GM21528 (cell line): ENCODE data around the gene RTP2.

Experiments used
- ATAC-seq: cut with Tn5 transposase; IDR thresholded peaks from one replicate; pipeline ENCODE4 v1.9.1; 2021; ENCODE audit warnings: mild to moderate bottlenecking, moderate library complexity; ENCODE audit not compliant: unreplicated experiment, low FRiP score

The RTP2 gene

GRCh38 chr3:187739094-187739560 lies 36.8 kb upstream of the RTP2 start:
- no peak for ATAC-seq

- peak; percentile 63 for ATAC-seq
These were observed 36.2 kb upstream of the RTP2 start for GRCh38 chr3:187738331-187739093.

- no peak for ATAC-seq
These were observed 35.6 kb upstream of the RTP2 start for GRCh38 chr3:187738071-187738330.

- ATAC-seq, result no peak
These were observed 35.2 kb upstream of the RTP2 start for GRCh38 chr3:187737368-187738070.

- no peak for ATAC-seq
These were observed 34.6 kb upstream of the RTP2 start for GRCh38 chr3:187737006-187737367.

GRCh38 chr3:187736418-187736871 lies 34.1 kb upstream of the RTP2 start:
- no peak for ATAC-seq

- ATAC-seq, result no peak
These were observed 33.5 kb upstream of the RTP2 start for GRCh38 chr3:187735837-187736236.

GRCh38 chr3:187735383-187735782 lies 33.0 kb upstream of the RTP2 start:
- no peak for ATAC-seq

- ATAC-seq, result no peak
These were observed 32.5 kb upstream of the RTP2 start for GRCh38 chr3:187734841-187735240.

GRCh38 chr3:187733371-187733770 lies 31.0 kb upstream of the RTP2 start:
- no peak for ATAC-seq

- ATAC-seq, result no peak
These were observed 27.2 kb upstream of the RTP2 start for GRCh38 chr3:187729598-187729997.

GRCh38 chr3:187728940-187729583 lies 26.7 kb upstream of the RTP2 start:
- no peak for ATAC-seq

- ATAC-seq, result no peak
These were observed 25.9 kb upstream of the RTP2 start for GRCh38 chr3:187728248-187728647.

GRCh38 chr3:187726564-187726963 lies 24.2 kb upstream of the RTP2 start:
- no peak for ATAC-seq

GRCh38 chr3:187725653-187726370 lies 23.5 kb upstream of the RTP2 start:
- ATAC-seq, result no peak

- no peak for ATAC-seq
These were observed 22.9 kb upstream of the RTP2 start for GRCh38 chr3:187725224-187725623.

GRCh38 chr3:187722206-187722612 lies 19.9 kb upstream of the RTP2 start:
- ATAC-seq, result no peak

GRCh38 chr3:187721055-187721454 lies 18.7 kb upstream of the RTP2 start:
- no peak for ATAC-seq

GRCh38 chr3:187720337-187720670 lies 17.9 kb upstream of the RTP2 start:
- ATAC-seq, result no peak

GRCh38 chr3:187719628-187720336 lies 17.4 kb upstream of the RTP2 start:
- no peak for ATAC-seq

GRCh38 chr3:187718802-187719201 lies 16.4 kb upstream of the RTP2 start:
- ATAC-seq, result no peak
